Parathyroid adenoma (tissue), 2 donors: ENCODE data around the gene FOXL1.

Experiments
- H2AFZ ChIP-seq: fragments of 300-600 bp; sonication (generic); one replicate; pipeline ENCODE4 v1.7.0; 2017; ENCODE audit warnings: antibody characterized with exemption, mild to moderate bottlenecking
- H3K27ac ChIP-seq: fragments of 300-600 bp; sonication (generic); one replicate; pipeline ENCODE4 v1.7.0; 2017
- H3K27me3 ChIP-seq: fragments of 300-600 bp; sonication (generic); one replicate; pipeline ENCODE4 v1.7.0; 2017; ENCODE audit warnings: low read length; ENCODE audit not compliant: control insufficient read depth, insufficient read depth
- H3K36me3 ChIP-seq: fragments of 300-600 bp; sonication (generic); one replicate; pipeline ENCODE4 v1.7.0; 2017; ENCODE audit warnings: low read length; ENCODE audit not compliant: control insufficient read depth, insufficient read depth
- H3K4me1 ChIP-seq: fragments of 300-600 bp; sonication (generic); one replicate; pipeline ENCODE4 v1.7.0; 2017; ENCODE audit warnings: control low read depth
- H3K4me2 ChIP-seq: fragments of 300-600 bp; sonication (generic); one replicate; pipeline ENCODE4 v1.7.0; 2017; ENCODE audit warnings: low read length
- H3K4me3 ChIP-seq: fragments of 300-600 bp; sonication (generic); one replicate; pipeline ENCODE4 v1.7.0; 2017; ENCODE audit warnings: low read depth, low read length
- H3K79me2 ChIP-seq: fragments of 300-600 bp; sonication (generic); one replicate; pipeline ENCODE4 v1.7.0; 2017; ENCODE audit warnings: control low read depth
- H3K9ac ChIP-seq: fragments of 300-600 bp; sonication (generic); one replicate; pipeline ENCODE4 v1.7.0; 2017; ENCODE audit warnings: mild to moderate bottlenecking
- H3K9me3 ChIP-seq: fragments of 300-600 bp; sonication (generic); one replicate; pipeline ENCODE4 v1.7.0; 2017; ENCODE audit warnings: low read length; ENCODE audit not compliant: control insufficient read depth
- CTCF ChIP-seq: fragments of 300-600 bp; sonication (generic); IDR thresholded peaks from one replicate; pipeline ENCODE4 v1.7.0; 2017; ENCODE audit warnings: antibody characterized with exemption, mild to moderate bottlenecking
- donor health status: primary hyperparathyroidism.

Gene FOXL1

GRCh38 chr16:86558355-86559193 is 19.8 kb upstream of the FOXL1 start:
- no peak overlapping the region for H3K27ac ChIP-seq
- H3K27me3 ChIP-seq, result no peaks in the 10 kb centered on the region
- H3K4me1 ChIP-seq, result no peaks in the 10 kb centered on the region
- no peak for TF ChIP-seq CTCF
- no peak overlapping the region for H3K4me3 ChIP-seq
- no peak overlapping the region for H2AFZ ChIP-seq
- no peak overlapping the region for H3K9ac ChIP-seq
- H3K36me3 ChIP-seq, result no peaks in the 10 kb centered on the region
- H3K4me2 ChIP-seq, result no peak overlapping the region
- no peaks in the 10 kb centered on the region for H3K79me2 ChIP-seq
- H3K9me3 ChIP-seq, result no peaks in the 10 kb centered on the region

- Histone ChIP-seq H3K4me3 (no peak overlapping the region), H3K27ac (no peak overlapping the region), H3K4me1 (peaks cover 5% of the 10 kb centered on the region), H3K36me3 (no peaks in the 10 kb centered on the region), H3K79me2 (no peaks in the 10 kb centered on the region), H3K9me3 (no peaks in the 10 kb centered on the region), H3K27me3 (peaks cover 10% of the 10 kb centered on the region), H3K4me2 (no peak overlapping the region), H2AFZ (no peak overlapping the region), H3K9ac (no peak overlapping the region)
- no peak for TF ChIP-seq CTCF
Observed at GRCh38 chr16:86559802-86560305, 18.5 kb upstream of the FOXL1 start.

- Histone ChIP-seq H3K36me3 (no peaks in the 10 kb centered on the region), H3K4me3 (no peak overlapping the region), H2AFZ (no peak overlapping the region), H3K4me2 (no peak overlapping the region), H3K79me2 (no peaks in the 10 kb centered on the region), H3K4me1 (peaks cover 5% of the 10 kb centered on the region), H3K27ac (no peak overlapping the region), H3K9ac (no peak overlapping the region), H3K9me3 (no peaks in the 10 kb centered on the region), H3K27me3 (peaks cover 13% of the 10 kb centered on the region)
- TF ChIP-seq CTCF, result no peak
Observed at GRCh38 chr16:86562356-86562755, 16.0 kb upstream of the FOXL1 start.

GRCh38 chr16:86563469-86564345 is 14.6 kb upstream of the FOXL1 start:
- no peak overlapping the region for H3K9ac ChIP-seq
- TF ChIP-seq CTCF, result peak; percentile 100
- H3K27ac ChIP-seq, result no peak overlapping the region
- H2AFZ ChIP-seq, result peak overlapping the region; percentile 57
- H3K4me3 ChIP-seq, result peak overlapping the region; percentile 29
- H3K4me1 ChIP-seq, result peaks cover 5% of the 10 kb centered on the region
- H3K79me2 ChIP-seq, result no peaks in the 10 kb centered on the region
- H3K36me3 ChIP-seq, result no peaks in the 10 kb centered on the region
- H3K4me2 ChIP-seq, result peak overlapping the region; percentile 52
- peaks cover 13% of the 10 kb centered on the region for H3K27me3 ChIP-seq
- H3K9me3 ChIP-seq, result no peaks in the 10 kb centered on the region
